Body of pancreas (tissue), 4 donors: ENCODE measurements around the gene SSX3.
"Not testable (repeated sequence)": the region's sequence is repeated elsewhere in the genome, so short reads cannot be mapped to it uniquely, and the experiment has no call there.

ENCODE experiments used
- POLR2A ChIP-seq, 3 donors: fragments of 450-650 bp; IDR thresholded peaks; one replicate each; pipeline ENCODE4 v1.6.1; 2016; ENCODE audit warnings: antibody characterized with exemption in 3 of 3, mild to moderate bottlenecking in 2 of 3
- TF ChIP-seq, protein P1 (sequence below), 7 experiments: fragments of 450-650 bp in 4 of 7; fragments of 200-600 bp in 3 of 7; sonication (generic) in 3 of 7; IDR thresholded peaks; one replicate each; pipeline ENCODE4 v1.5.1; 2016 to 2019; ENCODE audit warnings: antibody characterized with exemption in 7 of 7

- TF ChIP-seq, protein P1, sequence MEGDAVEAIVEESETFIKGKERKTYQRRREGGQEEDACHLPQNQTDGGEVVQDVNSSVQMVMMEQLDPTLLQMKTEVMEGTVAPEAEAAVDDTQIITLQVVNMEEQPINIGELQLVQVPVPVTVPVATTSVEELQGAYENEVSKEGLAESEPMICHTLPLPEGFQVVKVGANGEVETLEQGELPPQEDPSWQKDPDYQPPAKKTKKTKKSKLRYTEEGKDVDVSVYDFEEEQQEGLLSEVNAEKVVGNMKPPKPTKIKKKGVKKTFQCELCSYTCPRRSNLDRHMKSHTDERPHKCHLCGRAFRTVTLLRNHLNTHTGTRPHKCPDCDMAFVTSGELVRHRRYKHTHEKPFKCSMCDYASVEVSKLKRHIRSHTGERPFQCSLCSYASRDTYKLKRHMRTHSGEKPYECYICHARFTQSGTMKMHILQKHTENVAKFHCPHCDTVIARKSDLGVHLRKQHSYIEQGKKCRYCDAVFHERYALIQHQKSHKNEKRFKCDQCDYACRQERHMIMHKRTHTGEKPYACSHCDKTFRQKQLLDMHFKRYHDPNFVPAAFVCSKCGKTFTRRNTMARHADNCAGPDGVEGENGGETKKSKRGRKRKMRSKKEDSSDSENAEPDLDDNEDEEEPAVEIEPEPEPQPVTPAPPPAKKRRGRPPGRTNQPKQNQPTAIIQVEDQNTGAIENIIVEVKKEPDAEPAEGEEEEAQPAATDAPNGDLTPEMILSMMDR (IDR thresholded peaks at IDR 0.05), result not testable (repeated sequence)
- not testable (repeated sequence) for TF ChIP-seq POLR2A (IDR thresholded peaks at IDR 0.05)
These were observed at the start of gene SSX3 for GRCh38 chrX:48356315-48357094.
